HL-60/S4 treated with retinoic acid at 250 ng/mL for 4 days and 3 days (cell line): ENCODE data around the gene KCNQ5.

Source experiments
- in situ Hi-C: fragments of 300-500 bp; cut with MboI; formaldehyde crosslinking; loops from 2 replicates; pipeline ENCODE4 v1.7.0; 2022; ENCODE audit warnings: low sequenced_read_pairs

Gene KCNQ5

GRCh38 chr6:72639920-72640614, 18.2 kb downstream of the KCNQ5 start:
- in situ Hi-C loops: no loop called here

GRCh38 chr6:72640615-72640930, 18.7 kb downstream of the KCNQ5 start:
- in situ Hi-C loops: no loop called here

GRCh38 chr6:72642435-72642834, 20.6 kb downstream of the KCNQ5 start:
- in situ Hi-C loops: no loop called here

- in situ Hi-C loops: no loop called here
These were observed 21.4 kb downstream of the KCNQ5 start for GRCh38 chr6:72643214-72643613.

GRCh38 chr6:72646604-72647485, 25.0 kb downstream of the KCNQ5 start:
- in situ Hi-C loops: no loop called here

- in situ Hi-C loops: no loop called here
These were observed 25.6 kb downstream of the KCNQ5 start for GRCh38 chr6:72647489-72647888.

GRCh38 chr6:72649032-72649984, 27.4 kb downstream of the KCNQ5 start:
- in situ Hi-C loops: no loop called here

- in situ Hi-C loops: no loop called here
These were observed 28.3 kb downstream of the KCNQ5 start for GRCh38 chr6:72650081-72650745.

- in situ Hi-C loops: no loop called here
These were observed 29.3 kb downstream of the KCNQ5 start for GRCh38 chr6:72651174-72651573.

- in situ Hi-C loops: no loop called here
These were observed 30.4 kb downstream of the KCNQ5 start for GRCh38 chr6:72651967-72652956.

- in situ Hi-C loops: no loop called here
These were observed 31.2 kb downstream of the KCNQ5 start for GRCh38 chr6:72653026-72653425.

- in situ Hi-C loops: no loop called here
These were observed 32.3 kb downstream of the KCNQ5 start for GRCh38 chr6:72654071-72654621.

GRCh38 chr6:72657407-72658197, 35.7 kb downstream of the KCNQ5 start:
- in situ Hi-C loops: no loop called here

- in situ Hi-C loops: no loop called here
These were observed 37.9 kb downstream of the KCNQ5 start for GRCh38 chr6:72659754-72660153.

GRCh38 chr6:72661411-72661810, 39.5 kb downstream of the KCNQ5 start:
- in situ Hi-C loops: no loop called here

GRCh38 chr6:72665599-72665998, 43.7 kb downstream of the KCNQ5 start:
- in situ Hi-C loops: no loop called here

- in situ Hi-C loops: no loop called here
These were observed 47.5 kb downstream of the KCNQ5 start for GRCh38 chr6:72669324-72669723.

- in situ Hi-C loops: no loop called here
These were observed 51.0 kb downstream of the KCNQ5 start for GRCh38 chr6:72672906-72673305.
